Superior temporal gyrus (tissue), 1 donor: ENCODE measurements around the gene LARGE1.

ENCODE experiments used
- DNase-seq: peaks from one replicate; pipeline ENCODE4 v3.0.0-alpha.2; 2016; ENCODE audit errors: extremely low spot score

The LARGE1 gene

DNA sequence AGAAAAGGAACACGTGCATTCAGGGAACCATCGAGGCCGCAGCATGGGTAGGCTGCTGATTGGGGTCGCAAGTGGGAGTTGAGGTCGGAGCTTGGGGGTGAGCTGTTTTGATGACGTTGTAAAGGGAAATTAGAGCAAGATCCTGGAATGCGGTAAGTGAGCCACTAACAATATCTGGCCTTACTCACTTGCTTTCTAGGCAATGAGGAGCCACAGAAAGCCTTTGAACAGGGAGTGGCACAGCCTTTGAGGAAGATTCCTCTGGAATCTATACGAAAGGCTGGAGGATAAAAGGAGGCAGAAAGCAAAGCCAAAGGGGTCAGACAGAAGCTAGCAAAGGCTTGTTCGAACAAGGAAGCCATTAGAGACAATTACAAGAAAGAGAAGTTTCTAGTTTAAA lies 197.5 kb downstream of the LARGE1 start:
- no peak for DNase-seq

DNA sequence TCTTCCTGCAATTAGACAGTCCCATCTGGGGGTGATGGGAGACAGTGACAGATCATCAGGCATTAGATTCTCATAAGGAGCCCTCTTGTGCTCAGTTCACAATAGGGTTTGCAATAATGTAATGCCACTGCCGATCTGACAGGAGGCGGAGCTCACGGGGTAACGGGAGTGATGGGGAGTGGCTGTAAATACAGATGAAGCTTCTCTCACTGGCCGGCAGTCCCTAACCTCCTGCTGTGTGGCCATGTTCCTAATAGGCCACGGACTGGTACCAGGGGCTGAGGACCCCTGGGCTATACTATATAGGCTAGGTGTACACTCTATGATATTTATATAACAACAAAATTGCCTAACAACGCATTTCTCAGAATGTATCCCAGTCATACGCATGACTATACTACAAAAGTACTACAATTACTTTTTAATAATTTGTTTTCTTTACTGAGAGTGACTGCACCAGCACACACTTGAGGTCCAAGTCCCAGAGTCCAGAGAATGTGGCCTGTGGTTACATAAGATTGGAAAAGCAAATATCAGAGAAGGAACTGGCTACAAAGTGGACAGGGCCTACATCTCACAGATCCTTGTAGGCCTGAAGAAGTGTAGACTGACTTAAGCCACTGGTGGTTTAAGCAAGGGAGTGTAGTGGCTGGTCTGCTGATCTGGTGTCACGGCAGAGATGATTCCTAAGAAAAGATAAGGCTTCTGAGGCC lies 200.0 kb downstream of the LARGE1 start:
- no peak for DNase-seq

DNA sequence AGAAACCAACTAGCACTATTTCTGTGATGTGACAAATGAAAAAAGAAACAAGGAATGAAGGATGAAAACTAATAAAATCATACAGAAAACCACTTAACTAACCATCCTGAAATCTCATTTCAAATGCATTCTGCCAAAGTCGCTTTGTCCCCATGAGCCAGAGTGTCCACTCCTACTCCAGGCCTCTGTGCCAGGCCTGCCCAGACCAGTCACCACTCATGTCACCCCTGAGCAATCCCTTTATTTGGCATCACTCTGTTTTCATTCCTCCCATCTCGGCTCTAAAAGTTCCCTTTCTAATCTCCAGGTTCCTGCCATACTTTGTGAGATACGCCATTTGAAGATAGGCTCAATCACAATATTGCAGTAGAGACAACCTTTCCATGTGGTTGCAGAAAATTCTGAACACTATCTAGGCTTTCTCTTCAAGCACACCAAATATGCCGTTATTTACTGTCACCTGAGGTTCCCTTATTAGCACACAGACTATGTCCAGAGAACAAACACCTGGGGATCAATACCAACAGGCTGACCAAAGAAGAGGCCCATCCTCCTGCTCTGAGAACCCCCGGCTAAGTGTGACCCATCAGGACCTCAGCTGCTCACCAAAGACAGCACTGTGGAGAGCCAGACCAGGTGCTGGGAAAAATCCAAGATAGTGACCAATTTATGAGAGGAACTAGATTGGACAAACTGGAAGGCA lies 202.4 kb downstream of the LARGE1 start:
- DNase-seq, result no peak

DNA sequence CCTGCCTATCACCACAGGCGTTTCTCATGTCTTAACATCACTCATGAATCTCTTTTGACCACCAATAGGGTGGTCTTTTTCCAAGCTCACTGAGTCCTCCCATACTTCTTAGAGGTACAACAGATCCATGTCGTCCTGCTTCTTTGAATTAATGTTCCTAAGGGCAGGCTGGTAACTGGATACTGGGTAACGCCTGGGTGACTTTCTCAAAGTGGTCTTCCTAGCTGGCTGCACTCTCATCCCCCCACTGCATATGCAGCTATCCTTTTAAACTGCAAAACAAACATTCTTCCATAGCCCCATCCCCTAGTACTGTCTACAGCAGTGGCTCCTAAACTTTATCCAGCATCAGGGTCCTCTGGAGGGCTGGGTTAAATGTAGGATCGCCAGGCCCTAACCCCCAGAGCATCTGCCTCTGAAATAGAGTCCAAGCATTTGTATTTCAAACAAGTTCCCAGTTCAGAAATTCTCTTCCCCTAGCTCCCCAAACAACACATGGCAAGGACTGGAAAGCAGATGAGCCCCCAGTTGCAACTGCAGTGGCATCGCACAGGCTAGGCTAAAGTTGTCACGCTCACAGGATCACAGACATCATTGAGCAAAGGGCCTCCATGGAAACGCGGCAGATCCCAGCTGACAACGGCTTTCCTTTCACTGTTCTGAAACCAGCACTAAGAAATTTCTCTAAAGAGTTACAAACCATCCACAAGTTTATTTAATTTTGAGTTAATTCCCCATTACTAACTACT lies 204.9 kb downstream of the LARGE1 start:
- DNase-seq, result no peak

DNA sequence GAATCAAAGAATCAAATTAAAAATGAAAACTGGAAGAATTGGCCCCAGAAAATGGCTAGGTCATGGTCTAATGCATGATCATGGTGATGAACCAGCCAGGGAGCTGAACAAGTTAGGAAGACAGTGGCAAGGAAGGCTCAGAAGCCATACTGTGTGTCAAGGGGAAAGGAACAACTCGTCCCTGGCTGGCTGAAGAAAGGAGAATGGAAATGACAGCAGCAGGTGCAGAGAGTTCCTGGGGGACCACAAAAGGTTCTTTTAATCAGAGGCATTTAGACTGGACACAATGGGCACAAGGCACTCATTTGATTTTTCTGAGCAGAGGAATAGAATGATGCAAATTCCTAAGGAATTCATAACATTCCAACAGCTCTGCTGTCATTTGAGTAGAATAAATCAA lies 209.9 kb downstream of the LARGE1 start:
- DNase-seq, result no peak

DNA sequence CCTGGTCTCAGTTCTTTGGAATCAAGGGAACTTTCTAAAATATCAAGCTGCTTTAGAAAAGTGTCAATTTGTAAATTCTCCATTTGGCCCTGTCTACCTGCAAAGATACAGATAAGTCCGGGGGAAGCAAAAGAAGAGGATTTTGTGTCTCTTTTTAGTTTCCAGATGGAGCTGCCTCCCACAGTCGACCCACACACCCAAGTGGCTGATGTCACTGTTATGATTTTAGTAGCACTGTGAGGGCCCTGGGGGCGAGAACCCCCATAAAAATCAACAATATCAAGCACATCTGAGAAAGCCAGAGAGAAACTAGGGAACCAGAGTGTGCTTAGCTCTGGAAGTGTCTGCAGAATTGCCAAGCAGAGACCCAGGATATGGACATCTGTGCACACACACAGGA lies 212.7 kb downstream of the LARGE1 start:
- DNase-seq, result peak; percentile 37

DNA sequence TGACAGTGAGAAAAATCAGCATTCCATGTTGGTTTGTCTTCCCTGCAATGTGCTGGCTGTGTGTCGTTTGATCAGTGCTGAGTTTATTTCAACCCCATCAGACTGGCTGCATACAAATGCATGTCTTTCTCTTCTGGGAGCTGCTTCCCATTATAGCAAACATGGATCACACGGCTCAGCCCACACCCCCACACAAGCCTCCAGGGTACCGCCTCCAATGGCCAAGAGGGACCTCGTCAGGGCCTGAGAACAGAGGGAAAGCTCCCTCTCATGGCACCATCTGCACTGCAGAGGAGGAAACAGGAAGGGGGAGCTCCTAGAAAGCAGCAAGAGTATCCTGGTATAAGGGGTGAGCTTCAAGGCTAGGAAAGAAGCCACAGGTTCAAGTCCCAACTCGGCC lies 214.2 kb downstream of the LARGE1 start:
- DNase-seq, result peak; percentile 34

DNA sequence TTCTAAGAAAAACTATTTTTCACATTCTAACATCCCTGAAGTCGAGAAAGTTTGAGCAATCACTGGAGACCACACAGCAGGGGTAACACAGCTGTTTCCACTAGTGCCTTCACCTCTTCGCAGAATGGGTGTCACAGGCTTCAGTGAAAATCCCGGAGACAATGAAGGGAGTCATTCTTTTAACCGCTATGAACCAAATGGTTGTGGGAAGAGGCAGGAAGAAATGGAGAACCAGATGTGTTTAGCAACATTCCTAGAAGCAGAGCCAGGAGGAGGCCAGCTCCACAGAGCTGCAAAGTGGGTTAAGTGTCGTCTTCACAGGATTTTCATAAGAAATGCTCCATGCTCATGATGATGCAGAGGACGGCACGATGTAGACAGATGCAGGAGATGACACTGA lies 221.1 kb downstream of the LARGE1 start:
- DNase-seq, result no peak

DNA sequence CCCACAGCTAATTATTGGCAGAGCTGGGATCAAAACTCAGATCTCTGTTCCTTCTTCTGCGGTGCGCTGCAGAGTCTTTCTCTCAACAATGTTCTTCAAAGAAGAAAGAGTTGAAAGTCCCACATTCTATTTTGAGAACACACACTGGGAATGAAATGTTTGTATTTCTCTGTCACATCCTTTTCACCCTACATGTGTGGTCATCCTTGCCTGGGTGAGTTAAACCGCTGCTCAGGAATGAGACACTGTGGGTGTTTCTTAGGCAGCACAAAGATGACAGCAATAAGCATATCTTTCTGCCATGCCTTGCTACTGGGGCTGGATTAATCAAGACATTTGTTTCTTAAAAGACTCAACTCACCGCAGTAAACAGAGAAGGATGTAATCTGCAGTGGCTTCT lies 222.6 kb downstream of the LARGE1 start:
- DNase-seq, result no peak

DNA sequence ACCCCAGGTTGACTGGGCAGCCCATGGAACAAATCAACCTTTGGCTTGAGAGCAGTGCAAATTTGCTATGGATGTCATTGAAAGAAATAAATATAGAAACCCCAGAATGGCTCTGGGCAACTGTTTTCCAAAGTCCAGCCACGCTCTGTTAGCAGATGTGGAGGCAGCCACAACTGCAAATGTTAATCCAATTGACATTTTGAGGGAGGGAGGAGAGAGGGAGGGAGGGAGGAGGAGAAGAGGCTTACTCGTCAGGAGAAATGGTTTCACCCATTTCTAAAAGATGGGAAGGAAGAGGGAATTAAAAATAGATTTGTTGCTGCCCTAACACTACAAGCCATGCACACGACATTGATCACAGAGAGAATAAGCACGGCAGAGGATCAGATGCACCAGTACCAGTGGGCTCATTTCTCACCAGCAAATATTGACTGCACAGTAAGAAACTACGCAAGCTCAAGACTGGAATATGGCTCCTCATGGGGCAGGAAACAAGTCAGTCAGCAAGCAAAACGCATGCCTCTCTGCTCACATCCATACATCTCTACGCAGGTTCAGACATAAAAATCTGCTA lies 229.1 kb downstream of the LARGE1 start:
- no peak for DNase-seq

DNA sequence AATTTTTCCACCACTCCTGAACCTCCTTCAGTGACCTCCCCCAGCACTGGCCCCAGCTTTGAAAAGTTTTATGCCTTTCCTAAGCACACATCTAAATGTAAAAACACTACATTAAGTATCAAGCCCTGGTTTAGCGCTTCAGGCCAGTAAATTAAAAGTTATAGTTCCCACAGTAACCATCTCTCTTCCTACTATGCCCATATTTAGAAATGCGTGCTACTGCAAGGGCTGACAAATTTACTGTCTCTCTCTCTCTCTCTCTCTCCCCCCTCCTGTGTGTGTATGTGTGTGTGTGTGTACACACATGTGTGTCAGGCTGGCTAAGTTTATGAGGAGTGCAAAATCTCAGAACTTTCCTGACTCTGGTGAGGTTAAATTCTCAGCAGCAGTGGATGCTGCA lies 231.4 kb downstream of the LARGE1 start:
- DNase-seq, result no peak

DNA sequence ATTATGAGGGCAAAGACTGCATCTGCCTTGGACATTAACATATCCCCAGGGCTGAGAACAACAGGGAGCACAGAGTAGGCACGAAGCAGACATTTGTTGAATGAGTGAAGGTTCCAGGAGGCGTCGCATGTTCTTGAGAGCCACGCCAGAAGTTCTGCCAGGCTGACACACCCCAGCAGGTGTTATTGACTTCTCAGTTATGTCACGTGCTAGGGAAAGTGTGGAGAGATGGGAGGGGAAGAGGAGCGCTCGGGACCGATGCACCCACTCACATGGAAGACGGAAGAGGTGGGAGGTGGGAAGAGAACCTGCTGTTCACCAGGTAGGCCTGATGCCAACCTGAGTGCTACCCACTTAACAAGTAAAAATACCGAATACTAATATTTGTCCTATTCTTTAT lies 232.8 kb downstream of the LARGE1 start:
- DNase-seq, result peak; percentile 48

DNA sequence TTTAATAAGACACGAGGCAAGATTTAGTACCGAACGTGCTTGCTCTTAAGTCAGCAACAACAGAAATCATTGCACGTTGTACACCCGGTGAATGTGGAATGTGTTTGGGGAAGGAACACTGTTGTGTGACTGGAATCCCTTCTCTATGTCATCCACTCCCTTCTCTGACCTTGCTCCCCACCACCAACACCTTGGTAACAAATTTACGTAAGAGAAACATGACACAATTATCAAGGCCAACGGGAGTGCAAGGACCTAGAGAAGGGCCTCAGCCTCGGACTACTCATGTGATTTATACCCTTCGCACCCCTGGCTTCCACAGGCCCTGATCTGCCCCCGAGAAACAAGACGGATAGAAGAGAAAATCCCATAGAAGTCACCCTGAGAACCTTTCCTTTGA lies 236.2 kb downstream of the LARGE1 start:
- no peak for DNase-seq

DNA sequence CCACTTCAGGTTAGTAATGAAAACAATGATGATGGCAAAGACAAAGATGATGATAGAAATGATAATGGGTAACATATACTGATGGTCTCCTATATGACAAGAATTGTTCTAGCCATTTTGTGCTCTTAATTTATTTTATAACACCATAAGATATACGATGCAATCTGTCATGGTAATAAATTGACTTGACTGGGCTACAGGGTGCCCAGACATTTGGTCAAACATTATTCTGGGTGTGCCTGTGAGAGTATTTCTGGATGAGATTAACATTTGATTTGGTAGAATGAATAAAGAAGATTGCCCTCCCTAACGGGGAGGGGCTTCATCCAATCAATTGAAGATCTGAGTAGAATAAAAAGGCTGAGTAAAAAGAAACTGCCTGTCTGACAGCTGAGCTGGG lies 237.3 kb downstream of the LARGE1 start:
- no peak for DNase-seq

DNA sequence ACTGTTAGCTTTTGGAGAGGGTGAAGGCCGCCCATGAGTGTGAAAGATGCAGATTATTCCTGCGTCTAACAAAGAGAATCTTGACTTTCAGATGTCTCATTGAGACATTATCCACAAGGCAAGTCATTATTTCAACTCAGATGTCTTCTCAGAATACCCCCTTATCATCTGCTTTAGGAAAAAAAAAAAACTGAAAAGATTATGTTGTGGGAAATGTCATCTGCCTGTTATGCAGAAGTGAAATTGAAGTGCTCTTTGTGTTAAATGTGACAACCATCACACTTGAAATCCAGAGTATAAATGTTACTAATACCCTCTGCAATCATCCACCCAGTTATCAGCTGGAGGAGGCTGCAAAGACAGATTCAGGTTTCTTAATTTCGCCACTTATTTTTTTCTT lies 239.6 kb downstream of the LARGE1 start:
- no peak for DNase-seq

DNA sequence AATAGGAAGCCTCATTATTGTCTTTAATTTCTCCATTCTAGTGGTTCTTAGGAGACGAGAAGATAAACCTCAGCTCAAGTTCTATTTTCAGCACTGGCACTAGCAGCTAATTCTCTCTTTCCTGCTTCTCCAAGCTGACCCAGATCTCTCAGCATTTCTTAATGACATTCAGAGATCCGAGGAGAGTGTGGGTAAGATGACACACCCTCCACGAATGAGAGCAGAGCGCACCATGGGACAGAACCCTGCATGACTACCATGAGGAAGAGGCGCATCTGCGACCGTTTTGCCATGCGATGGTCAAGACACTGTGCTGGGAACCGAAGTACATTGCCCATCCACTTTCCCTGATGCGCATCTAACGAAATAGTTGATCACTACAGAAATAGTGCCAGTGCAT lies 241.8 kb downstream of the LARGE1 start:
- no peak for DNase-seq

DNA sequence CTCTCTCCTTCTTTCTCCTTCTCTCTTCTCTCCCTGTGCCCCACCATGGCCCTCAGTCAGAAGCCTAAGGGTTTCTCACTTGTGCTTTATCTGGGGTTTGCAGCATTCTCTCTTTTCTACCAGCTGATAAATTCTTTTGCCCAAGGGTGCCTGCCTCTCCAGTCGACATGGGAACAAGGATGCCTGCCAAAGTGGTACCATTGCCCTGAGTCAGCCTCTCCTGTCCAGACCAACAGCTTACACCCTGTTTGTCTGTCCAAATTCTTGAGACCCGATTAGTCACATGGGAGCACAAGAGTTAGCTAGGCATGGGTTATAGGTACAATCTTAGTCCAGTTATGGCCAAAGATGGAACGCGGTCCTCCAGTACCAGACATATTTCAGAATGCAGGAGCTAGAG lies 242.7 kb downstream of the LARGE1 start:
- DNase-seq, result no peak

DNA sequence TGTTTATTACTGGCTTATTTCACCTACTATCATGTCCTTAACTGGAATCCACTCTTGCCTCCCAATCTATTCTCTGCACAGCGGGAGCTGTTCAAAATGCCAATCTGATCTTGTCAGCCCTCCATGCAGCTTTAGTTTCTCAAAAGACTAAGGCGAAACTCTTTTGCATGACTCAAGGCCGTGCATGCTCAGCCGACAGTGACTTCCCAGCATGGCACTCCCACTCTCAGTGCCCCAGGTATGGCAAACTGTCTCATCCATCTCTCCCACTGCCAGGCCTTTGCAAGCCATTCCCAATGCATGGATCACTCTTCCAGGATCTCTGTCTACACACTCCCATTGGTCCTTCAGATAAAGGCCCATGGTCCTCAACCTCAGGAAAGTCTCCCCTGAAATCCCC lies 245.9 kb downstream of the LARGE1 start:
- DNase-seq, result no peak

DNA sequence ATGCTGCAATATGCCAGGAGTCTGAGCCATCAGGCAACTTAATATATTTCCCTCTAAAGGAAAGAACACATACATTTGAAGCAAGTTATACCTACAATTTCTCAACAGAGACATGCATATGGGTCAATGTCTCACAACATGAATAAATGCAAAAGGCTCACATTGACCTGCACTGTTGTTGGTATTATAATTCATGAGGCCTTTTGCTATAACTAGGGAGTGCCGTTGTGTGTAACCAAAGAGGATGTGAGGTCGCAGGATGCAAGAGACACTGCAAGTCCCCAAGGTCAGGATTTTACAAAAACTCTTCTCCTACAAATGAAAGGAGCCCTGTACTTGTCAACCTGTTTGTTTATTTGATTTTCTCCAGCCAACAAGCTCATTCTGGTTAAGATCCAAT lies 250.5 kb downstream of the LARGE1 start:
- DNase-seq, result no peak

DNA sequence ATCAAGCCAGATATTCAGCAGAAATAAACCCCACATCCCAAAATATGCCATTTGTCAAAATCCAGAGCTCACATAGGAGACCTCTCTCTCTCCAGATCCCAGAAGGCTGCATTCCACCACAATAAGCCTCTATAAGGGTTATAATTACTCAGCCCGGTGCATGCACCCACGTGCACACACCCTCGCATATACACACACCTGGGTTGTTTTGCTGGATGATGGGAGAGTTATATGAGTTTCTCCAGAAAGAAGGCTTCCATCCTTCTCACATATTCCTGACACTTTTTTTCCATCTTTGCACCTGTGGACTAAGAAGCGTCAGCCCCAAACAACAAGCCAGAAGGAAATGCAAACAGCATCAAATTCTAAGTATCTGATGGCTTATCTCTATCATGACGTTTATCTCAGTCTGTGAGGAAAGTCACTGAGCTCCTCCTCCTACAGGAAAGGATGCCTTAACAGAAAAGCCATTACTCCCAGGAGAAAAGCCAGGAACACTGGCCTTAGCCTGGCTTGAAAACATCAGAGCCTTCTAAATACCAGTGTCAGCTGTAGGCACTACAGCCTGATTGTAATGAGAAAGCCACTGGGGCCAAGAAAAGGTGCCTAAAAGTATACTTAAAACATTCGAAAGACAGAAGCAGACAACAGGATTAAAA lies 253.2 kb downstream of the LARGE1 start:
- no peak for DNase-seq

DNA sequence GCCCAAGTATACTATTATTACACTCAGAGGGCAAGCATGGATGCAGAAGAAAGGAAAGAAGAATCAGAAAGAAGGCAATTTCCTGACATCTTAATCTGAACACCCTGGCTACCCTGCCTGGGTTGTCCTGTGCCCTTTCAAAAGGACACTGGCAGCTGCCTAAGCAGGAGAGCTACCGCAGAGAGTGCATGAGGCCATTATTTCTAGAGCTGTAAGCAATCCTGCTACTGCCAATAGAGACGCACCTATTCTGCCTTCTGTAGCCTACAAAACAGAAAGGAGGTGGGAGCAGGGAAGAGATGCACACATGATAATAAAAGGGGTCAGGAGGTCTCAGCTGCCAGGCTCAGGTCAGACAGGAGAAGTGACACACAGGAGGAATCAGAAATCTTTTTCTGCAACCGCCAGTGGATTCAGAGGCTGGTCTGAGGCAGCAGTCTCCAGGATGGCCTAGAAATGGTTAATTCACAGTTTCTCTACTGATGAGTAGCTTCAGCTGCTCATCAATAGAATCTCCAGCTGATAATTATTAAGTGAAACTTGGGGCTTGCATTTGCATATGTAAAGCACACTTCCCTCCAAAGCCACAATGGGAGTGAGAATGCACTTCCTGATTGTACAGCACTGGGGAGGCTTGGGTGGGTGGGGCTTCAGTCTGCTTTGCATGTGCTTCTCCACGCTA lies 253.9 kb downstream of the LARGE1 start:
- no peak for DNase-seq

DNA sequence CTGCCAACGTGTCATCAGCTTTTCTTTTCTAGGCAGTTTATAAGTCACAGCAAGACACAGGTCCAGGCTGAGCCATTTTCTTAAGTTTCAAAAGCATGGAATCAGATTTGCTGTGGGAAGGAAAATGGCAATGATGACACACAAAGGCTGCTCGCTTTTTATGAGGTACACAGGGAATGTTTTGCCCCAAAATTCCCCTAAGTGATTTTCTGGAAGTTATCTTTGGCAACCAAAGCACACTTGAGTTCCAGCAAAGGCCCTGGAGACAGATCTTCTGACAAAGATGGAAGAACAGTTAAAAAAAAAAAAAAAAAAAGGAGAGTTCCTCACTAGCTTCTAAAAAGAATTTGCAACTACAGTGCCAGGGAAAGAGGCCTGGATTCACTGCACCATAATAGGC lies 260.8 kb downstream of the LARGE1 start:
- no peak for DNase-seq
